Pons (tissue), 1 donor: ENCODE data around the gene DARS2.
"Not testable (repeated sequence)": the region's sequence is repeated elsewhere in the genome, so short reads cannot be mapped to it uniquely, and the experiment has no call there.

ENCODE experiments used
- DNase-seq: peaks from one replicate; pipeline ENCODE4 v3.0.0-alpha.2; 2016; ENCODE audit warnings: low spot score

Gene DARS2

DNA sequence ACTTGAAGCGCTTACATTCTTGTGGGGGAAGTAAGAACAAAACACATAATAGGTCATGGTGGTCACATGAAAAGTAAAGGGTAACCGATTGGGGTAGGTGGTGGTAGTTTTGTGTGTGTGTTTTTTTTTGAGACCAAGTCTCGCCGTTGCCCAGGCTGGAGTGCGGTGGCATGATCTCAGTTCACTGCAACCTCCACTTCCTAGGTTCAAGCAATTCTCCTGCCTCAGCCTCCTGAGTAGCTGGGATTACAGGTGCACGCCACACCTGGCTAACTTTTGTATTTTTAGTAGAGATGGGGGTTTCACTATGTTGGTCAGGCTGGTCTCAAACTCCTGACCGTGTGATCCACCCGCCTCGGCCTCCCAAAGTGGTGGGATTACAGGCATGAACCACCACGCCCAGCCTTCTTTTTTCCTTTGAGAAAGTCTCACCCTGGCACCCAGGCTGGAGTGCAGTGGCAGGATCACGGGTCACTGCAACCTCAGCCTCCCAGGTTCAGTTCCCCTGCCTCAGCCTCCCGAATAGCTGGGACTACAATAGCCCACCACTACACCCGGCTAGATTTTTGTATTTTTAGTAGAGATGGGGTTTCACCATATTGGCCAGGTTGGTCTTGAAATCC, 37.8 kb downstream of the DARS2 start:
- DNase-seq, result not testable (repeated sequence)

DNA sequence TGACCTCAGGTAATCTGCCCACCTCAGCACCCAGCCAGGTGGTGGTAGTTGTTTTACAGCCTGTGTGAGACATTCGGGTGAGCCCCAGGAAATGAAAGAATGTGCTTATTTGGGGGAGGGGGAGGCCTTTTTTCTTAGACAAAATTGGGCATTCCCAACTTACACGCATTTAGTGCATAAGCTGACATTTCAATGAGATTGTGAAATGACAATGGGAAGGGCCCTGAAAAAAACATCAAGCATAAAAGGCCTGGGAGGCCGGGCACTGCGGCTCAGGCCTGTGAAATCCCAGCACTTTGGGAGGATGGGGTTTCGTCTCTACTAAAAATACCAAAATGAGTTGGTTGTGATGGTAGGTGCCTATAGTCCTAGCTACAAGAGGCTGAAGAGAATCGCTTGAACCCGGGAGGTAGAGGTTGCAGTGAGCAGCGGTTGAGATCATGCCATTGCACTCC, 38.3 kb downstream of the DARS2 start:
- DNase-seq, result no peak

DNA sequence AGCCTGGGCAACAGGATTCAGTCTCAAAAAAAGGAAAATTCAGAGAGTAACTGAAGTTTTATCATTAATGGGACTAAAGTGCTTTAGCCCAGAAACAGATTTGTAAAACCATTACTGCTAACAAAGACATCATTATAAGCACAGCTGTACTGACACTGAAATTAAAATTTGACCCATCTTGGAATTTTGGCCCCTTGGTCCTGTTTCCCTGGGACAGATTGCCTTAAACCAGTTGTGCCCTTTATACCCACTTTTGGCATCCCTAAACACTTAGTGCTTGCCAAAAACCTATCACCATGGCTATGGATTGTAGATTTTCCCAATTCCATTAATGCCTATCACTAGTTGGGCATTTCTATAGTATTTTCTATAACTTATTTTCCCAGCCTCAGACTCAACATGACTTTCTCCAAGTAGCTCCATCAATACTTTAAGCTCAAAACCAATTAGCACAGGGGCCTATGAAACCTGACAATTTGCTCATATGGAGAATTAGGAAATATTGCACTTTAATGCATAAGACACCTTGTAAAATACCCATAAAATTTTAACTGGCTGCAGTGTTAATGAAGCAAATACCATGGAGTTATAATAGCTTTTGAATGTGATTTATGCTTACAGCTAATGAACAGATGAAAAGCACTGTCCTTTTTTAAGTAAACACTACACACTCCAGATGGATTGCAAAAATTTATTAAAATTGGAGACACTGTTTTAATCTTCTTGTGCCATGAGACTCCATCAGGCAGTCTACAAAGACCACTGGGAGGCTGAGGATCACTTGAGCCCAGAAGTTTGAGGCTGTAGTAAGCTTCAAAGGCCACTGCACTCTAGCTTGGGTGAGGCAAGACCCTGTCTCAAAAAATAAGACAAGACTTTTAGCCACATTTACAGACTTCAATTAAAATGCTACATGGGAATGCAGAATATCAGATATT, 39.0 kb downstream of the DARS2 start:
- no peak for DNase-seq

DNA sequence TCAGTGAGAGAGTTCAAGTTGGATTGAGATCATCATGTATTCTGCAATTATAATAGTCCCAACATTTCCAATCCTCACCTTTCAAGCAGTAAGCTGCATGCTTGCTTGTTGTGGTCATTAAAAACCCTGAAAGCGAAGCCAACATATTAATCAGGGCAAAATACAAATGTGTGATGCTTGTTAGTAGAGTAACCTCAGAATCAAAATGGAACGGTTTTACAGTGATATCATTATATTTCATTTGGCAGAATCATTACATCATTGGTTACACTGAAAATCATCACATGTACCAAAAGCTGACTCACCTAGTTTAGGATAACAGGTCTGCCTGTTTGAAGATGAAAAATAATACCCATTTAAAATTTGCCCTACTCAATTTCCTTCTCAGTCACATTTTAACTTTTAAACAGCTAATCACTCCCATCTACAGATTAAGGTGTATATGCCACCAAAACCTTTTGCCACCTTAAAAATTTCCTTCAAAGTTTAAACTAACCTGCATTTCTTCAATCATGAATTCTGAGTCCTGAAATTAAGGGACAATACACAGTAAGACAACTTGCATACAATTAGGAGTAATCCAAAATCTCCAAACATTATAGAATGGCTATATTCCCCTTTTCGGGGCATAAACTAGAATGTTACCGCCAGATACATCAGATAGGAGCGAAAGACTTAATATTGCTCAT, 39.9 kb downstream of the DARS2 start:
- no peak for DNase-seq

DNA sequence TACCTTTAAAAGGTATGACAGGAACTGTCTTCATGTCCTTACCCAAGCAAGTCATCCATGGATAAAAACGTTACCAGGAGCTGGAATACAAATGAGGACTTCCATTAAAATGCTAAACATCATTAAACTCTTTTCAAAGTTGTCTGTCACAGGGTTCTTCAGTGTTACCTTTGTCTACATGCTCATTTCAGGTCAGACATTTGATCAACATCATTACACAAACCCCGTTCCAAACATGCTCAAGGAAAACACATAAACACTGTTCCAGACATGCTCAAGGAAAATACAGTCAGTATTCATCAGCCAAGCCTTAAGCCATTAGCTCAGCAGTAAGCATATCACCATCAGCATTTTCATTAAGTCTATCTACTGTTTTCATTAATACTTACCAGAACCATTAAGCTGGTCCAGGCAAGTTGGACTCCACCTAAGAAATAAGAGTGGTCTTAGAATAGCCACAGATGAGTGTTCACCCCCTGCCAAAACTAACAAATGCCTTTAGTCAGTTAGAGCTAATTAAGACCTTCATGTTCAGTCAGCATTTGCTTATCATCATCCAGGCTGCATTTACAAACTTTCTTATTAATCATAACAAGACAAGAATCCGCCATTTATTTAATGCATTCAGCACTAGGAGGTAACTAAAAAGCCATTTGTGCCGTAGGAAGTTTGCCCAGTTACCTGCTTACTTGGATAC, 41.1 kb downstream of the DARS2 start:
- no peak for DNase-seq

DNA sequence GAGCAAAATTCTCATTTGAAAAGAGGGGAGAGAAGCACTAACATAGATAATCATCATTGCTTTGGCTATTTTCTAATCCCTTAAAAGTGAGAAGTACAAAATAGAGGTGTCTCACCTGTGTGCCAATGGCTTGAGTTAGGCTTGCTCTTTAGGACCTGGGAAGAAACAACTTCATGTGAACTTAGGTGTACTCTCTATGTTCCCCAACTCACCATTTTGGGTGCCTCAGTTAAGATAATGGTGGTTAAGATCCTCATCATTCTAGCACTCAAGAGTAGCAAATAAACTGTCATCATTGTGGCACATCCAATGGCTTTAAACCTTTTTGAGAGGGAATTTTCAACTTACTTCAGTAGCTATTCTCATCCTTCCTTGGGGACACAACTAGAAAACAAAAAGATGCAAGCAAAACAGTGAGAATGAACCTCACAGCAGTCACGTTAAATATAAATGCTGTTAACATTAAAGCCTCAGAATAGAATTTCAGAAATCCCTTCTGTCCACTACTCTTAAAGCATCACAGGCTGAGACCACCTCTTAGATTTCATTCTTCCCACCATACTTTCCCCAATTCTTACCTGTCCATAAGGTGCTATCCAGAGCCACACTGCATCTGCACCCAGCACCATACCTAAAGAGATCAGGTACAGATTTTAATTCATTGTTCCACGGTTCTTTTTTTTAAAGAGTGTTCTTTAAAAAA, 42.1 kb downstream of the DARS2 start:
- no peak for DNase-seq

DNA sequence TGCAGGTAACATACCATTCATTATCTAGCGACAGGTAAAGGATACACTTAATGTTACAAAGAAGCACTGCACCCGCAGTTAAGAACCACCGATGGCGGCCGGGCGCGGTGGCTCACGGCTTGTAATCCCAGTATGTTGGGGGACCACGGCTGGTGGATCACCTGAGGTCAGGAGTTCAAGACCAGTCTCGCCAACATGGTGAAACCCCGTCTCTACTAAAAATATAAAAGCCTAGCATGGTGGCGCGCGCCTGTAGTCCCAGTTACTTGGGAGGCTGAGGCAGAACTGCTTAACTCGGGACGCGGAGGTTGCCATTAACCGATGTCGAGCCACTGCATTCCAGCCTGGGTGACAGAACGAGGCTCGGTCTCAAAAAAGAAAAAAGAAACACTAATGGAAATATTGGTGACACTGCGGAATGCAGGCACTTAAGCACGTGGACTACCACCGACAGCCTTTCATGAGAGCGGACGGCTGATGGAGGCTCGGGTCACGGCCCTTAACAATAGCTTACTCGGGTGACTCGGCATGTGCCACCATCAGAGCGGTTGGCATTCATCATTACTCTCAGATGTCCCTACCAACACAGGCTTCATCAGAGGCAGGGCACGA, 42.8 kb downstream of the DARS2 start:
- DNase-seq, result no peak

DNA sequence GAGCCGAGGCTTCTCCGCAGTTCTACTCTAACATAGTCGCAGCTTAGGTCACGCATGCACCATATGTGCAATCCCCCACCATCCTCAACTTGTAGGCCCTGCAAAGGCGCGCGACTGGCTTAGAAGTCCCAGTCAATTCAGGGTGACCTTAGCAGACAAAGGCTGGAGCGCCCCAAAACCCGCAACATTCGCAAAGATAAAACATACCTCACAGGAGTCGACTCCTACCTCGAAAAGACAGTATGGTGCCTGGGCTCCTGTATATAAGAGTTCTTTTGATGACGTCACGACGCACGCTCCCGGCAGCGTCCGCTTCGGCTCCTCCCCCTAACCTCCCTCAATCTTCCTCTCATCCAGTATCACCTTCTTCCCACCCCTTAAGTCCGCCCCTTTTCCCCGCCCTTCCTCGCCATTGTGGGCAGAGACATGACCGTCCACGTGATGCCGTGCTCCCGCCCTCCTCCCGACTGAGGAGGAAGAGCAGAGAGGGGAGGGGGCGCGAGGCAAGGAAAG, 43.3 kb downstream of the DARS2 start, which contains the start of gene GAS5:
GAS5 (minus strand) TSS at position 237 of the 513 bp plus-strand sequence.
- DNase-seq, result peak; percentile 100

DNA sequence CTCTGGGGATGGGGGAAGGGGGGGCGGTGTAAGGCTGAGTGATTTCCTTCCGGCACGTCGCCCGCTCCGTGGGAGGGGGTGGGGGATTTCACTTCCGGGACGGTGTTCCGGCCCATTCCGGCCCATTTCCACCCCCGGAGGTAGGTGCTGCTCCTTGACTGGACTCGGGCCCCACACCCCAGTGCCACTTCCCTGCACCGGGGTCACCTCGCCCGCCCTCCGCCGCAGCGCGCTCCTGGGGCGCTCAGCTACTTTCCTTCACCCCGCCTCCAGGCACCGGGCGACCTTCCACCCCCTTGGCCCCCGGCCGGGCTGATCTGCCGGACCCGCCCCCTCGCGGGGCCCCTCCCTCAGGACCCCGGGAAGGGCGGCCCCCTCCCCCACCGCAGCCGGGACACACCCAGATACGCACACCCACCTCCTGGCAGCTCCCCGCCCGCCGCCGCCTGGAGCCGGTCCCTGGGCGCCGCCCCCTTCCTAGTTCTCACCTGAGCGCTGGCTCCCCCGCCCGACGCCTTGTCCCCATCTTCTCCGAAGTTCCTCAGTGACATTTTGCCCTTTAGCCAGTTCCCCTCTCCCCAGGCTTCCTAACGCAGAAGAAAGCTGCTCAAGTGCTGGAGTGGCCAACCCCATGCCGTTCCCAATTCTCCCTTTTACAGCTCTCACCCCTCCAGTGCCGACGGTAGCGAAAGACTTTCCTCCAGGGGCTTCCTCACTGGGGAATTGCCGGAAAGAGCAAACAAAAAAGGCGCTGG, 44.0 kb downstream of the DARS2 start, which contains the start of gene ZBTB37:
ZBTB37 (plus strand) TSS at position 115 of the 755 bp plus-strand sequence. CDS start 1,846 bp downstream, outside the sequence.
- peak; percentile 62 for DNase-seq

DNA sequence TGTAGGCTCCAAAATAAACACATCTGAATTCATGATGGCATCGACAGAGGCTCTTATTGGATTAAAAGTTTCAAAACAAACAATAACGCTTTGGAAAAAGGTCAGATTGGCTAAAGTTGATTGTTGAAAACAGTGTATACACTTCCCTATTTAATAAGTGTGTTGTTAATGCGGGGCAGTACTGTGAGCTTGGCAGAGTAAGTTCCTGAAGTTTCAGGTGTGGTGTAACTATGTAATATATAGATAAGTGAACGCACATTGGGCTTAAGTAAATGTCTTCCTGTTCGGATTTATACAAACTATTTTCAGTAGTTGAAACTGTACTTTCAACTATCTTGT, 44.5 kb downstream of the DARS2 start:
- DNase-seq, result no peak

DNA sequence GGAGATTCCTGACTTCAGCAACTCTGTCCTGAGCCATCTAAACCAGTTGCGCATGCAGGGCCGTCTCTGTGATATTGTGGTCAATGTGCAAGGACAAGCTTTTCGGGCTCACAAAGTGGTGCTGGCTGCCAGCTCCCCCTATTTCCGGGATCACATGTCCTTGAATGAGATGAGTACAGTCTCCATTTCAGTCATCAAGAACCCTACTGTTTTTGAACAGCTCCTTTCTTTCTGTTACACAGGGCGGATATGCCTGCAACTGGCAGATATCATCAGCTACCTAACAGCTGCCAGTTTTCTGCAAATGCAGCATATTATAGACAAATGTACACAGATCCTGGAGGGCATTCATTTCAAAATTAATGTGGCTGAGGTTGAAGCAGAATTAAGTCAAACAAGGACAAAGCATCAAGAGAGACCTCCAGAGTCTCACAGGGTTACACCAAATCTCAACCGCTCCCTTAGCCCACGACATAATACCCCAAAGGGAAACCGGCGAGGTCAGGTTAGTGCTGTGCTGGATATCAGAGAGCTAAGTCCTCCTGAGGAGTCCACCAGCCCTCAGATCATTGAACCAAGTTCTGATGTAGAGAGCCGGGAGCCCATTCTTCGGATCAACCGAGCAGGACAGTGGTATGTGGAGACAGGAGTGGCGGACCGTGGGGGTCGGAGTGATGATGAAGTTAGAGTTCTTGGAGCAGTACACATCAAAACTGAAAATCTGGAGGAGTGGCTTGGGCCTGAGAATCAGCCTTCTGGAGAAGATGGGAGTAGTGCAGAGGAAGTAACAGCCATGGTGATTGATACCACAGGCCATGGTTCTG, 46.0 kb downstream of the DARS2 start:
- peak; percentile 91 for DNase-seq

DNA sequence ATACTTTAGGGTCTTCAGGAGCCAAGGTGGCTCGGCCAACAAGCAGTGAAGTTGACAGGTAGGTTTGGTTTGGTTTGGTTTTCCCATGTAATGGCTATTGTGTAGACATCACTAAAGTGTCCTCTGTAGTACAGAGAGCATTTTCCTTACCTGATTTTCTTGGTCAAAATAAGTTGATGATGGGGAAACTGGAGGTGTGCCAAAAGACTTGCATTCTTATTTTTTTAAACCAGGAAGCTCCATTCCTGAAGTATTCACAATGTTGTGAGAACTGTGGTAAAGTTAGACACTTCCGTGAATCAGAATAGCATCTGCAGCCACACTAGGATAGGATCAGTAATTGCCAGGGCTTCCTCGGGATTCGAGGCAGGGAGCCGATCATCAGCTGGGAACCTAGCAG, 46.6 kb downstream of the DARS2 start:
- no peak for DNase-seq

DNA sequence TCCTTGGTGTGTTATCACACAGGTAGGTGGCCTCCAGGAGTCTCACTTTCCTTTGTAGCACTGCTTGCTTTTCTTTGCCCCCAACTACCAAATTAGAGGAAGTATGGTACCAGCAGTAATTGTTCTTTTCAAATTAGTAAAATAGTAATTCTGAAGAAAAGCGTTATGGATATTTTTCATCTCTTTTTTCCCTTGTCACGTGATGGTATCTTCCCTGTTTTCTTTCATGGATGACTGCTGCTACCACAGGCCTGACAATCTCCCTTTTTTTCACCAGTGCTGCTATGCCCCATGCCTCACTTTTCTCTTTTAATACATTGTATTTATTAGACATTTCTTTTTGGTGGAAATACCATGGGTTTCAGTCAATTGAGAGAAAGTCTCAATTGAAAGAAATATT, 47.0 kb downstream of the DARS2 start:
- DNase-seq, result no peak

DNA sequence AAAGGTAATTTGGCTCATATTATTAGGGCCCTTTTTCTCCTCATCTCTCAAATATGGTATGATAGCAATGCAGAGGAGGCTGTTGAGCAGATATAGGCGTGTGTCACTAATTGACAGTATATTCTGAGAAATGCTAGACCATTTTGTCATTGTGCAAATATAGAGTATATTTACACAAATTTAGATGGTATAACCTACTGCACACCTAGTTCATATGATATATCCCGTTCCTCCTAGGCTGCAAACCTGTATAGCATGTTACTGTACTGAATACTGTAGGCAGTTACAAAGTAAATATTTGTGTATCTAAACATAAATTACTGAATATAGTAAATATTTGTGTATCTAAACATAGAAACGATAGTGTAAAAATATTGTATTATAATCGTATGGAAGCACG, 52.3 kb downstream of the DARS2 start:
- no peak for DNase-seq

DNA sequence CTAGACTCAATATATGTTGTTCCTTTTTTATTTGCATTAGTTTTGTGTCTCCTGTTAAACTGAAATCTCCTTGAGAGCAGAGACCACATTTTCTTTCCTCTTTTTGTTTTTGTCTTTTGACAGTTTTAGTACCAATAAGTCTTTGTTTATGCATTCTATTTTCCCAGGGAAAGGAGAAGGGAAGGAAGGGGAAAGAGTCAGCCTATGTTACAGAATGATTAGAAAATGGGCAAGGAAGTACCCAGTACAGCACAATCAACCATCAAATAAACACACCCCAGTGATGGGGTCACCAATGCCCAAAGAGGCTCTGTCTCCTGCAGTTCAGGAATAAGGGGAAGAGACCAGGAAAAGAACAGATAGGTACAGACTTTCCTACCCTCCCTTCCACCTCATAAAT, 53.8 kb downstream of the DARS2 start:
- no peak for DNase-seq

DNA sequence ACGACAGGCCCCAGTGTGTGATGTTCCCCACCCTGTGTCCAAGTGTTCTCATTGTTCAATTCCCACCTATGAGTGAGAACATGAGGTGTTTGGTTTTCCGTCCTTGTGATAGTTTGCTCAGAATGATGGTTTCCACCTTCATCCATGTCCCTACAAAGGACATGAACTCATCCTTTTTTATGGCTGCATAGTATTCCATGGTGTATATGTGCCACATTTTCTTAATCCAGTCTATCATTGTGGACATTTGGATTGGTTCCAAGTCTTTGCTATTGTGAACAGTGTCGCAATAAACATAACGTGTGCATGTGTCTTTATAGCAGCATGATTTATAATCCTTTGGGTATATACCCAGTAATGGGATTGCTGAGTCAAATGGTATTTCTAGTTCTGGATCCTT, 56.6 kb downstream of the DARS2 start:
- DNase-seq, result not testable (repeated sequence)

DNA sequence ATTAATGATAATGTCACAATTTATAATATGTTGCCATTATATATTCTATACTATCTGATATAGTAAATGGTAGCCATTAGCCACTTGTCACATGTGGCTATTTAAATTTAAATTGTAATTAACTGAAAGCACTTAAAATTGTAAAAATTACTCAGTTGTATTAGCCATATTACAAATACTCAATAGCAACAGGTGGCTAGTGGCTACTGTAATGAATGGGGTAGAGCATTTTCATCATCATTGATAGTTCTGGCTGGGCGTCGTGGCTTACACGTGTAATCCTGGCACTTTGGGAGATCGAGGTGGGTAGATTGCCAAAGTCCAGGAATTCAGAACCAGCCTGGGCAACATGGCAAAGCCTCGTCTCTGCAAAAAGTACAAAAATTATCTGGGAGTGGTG, 60.2 kb downstream of the DARS2 start:
- no peak for DNase-seq

DNA sequence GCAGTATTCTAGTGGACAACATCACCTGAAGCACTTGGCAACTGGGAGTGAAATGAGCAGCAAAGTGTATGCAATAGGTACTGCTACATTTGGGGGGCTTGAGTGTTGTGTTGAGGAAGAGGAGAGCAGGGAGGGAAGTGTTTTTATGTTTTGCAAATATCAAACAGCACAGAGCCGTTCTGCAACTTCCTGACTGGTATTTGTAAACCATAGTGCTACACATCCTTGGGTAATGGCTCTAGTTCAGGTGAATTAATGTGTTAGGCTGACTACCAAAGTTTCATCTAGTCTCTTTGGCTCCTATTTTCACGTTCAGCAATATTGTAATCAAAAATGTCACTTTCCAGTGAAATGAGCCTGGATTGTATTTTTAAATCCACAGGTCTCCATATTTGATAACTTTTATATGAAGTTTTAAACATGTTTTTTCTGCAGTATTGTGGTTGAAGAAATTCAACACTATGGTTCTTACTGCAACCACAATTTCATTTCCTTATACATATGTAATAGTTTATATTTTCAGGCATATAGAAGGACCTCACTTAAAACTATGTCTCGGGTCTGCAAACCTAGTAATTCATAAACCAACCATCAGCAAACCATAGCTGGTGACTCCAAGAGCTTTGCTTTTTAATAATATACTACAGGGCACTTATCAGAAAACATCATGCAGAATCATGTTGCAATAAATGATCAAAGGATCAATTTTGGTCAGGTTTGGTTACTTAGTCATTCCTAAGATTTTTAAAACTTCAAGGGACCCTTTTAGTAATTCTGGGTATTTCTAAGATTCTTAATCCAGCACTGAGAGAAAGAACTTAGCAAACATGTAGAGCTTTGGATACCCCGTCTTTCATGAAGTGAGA, 62.5 kb downstream of the DARS2 start:
- DNase-seq, result no peak
